ENCODE data around the gene FURIN.
"Not testable (repeated sequence)": the region's sequence is repeated elsewhere in the genome, so short reads cannot be mapped to it uniquely, and the experiment has no call there.

Gene FURIN

DNA sequence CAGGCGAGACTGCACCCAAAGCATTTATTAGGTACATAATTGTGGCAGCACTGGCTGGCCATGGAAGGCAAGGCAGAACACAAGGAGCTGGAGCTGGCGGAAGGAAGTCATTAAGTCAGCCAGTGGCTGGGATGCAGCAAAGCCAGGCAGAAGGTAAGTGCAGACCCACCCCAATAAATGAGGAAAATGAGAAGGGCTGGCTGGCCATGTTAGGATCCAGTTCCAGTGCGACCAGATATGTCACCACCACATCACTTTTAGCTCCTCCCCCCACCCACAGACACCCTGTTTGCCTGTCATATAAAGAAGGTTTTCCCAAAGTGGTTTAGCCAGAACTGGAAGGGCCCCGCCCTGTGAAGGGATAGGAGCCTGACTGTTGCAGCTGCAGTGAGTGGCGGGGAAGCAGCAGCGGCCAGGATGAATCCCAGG lies at the start of gene FURIN:
Gene FURIN, plus strand, starts transcription at position 328 of the 429 bp plus-strand sequence. CDS start 7,153 bp downstream, outside the sequence.
- TF ChIP-seq, protein P1, sequence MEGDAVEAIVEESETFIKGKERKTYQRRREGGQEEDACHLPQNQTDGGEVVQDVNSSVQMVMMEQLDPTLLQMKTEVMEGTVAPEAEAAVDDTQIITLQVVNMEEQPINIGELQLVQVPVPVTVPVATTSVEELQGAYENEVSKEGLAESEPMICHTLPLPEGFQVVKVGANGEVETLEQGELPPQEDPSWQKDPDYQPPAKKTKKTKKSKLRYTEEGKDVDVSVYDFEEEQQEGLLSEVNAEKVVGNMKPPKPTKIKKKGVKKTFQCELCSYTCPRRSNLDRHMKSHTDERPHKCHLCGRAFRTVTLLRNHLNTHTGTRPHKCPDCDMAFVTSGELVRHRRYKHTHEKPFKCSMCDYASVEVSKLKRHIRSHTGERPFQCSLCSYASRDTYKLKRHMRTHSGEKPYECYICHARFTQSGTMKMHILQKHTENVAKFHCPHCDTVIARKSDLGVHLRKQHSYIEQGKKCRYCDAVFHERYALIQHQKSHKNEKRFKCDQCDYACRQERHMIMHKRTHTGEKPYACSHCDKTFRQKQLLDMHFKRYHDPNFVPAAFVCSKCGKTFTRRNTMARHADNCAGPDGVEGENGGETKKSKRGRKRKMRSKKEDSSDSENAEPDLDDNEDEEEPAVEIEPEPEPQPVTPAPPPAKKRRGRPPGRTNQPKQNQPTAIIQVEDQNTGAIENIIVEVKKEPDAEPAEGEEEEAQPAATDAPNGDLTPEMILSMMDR (IDR thresholded peaks at IDR 0.05; ENCODE audit: low read depth, low read length) = no peak
- no peak within 1 kb of the TSS for H3K4me3 ChIP-seq (ENCODE audit: low read depth, low read length)

DNA sequence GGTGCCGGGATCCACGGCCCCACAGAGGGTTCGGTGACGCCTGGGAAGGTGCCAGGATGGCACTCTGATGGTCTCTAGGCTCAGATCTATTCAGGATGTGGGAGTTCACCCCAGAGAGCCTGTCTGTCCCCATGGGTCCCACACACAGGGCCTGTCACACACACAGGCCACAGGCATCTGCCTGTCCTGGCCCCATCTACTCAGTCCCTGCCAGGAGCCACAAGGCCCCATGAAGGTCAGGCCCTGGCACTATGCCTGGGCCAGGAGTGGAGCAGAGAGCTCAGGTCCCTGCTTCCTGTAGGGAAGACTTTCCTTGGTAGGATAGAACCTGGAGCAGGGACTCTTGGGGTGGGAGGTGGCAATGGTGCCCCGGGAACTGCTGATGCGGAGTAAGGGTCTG lies 49.0 kb upstream of the FURIN start:
- no peak overlapping the region for H3K4me3 ChIP-seq (ENCODE audit: low read depth, low read length)
- TF ChIP-seq, protein P1 (IDR thresholded peaks at IDR 0.05; ENCODE audit: low read depth, low read length) = no peak

DNA sequence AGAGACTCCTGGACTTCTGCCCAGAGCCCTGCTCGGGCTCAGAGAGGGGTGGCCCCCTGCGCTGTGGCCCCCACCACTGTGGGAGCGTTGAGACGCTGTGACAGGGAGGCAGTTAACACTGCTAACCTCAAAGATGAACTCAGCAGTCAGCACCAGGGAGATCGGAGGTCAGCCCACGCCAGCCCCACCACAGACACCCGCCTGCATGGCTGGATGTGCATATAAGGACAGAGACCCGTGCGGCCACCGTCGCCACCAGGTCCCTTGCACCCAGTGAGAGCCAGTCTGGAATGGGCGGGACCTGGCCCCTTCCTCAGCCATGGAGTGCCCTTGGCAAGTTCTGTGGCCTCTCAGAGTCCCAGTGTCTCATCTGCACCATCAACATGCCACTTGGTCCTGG lies 48.5 kb upstream of the FURIN start:
- TF ChIP-seq, protein P1 (IDR thresholded peaks at IDR 0.05; ENCODE audit: low read depth, low read length) = no peak
- no peak overlapping the region for H3K4me3 ChIP-seq (ENCODE audit: low read depth, low read length)

DNA sequence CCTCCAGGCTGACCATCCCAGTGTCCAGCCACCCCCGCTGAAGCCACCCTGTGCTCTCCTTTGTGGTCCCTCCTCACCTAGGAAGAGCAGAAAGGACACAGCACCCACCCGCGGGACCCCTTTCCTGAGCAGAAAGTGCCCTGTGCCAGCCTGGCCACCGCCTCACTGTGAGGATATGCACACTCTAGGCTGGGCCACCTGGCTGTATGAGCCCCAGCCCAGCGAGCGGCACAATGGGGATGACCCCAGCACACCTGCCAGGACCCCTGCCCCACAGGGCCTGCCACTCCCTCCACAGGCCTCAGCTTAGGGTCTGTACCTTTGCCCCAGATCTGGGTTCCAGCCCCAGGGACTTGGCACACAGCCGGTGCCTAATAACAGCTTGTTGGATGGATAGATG lies 47.9 kb upstream of the FURIN start:
- H3K4me3 ChIP-seq (ENCODE audit: low read depth, low read length) = no peak overlapping the region
- TF ChIP-seq, protein P1 (IDR thresholded peaks at IDR 0.05; ENCODE audit: low read depth, low read length) = no peak

DNA sequence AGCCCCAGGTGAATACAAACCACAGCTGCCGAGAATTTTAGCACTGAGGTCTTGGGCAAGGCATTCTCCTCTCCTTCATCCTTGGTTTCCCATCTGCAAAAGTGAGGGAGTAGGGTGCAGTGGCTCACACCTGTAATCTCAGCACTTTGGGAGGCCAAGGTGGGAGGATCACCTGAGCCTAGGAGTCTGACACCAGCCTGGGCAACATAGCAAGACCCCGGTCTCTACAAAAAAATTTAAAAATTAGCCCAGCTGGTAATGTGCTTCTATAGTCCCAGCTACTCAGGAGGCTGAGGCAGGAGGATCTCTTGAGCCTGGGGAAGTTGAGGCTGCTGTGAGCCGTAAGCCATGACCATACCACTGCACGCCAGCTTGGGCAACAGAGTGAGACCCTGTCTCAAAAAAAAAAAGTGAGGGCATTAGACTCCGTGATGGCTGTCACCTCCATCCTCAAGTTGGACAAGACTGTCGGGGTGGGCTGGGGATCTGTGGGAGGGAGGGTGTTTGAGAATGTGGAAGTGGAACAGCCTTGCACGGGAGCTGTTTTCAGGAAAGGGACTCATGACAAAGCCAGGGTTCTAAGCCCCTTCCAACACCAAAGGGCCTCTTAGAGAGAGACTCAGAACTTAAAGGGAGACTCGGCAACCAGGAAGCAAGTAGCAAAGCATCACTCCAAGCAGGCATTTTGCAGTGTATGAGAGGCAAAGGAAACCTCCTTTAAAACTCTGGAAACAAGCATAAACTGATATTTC lies 46.0 kb upstream of the FURIN start:
- H3K4me3 ChIP-seq (ENCODE audit: low read depth, low read length) = no peak overlapping the region
- TF ChIP-seq, protein P1 (IDR thresholded peaks at IDR 0.05; ENCODE audit: low read depth, low read length) = no peak

DNA sequence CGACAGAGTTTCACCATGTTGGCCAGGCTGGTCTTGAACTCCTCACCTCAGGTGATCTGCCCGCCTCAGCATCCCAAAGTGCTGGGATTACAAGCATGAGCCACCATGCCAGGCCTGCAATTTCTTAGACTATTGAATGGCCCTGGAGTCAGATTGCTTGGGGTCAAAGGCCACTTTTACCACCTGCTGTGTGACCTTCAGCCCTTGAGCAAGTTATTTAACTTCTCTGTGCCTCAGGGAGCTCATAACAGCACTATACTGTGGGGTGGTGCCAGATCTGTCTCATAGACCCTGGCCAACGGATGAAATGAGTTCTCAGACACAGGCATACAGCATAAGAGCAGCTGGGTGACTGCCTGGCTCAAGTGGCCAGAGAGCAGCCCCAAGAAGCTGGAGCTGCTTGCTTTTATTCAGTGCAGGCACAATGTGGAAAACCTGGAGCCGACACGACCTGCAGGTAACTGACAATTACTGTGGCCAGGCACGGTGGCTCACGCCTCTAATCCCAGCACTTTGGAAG lies 44.9 kb upstream of the FURIN start:
- TF ChIP-seq, protein P1 (IDR thresholded peaks at IDR 0.05; ENCODE audit: low read depth, low read length) = no peak
- H3K4me3 ChIP-seq (ENCODE audit: low read depth, low read length) = no peak overlapping the region

DNA sequence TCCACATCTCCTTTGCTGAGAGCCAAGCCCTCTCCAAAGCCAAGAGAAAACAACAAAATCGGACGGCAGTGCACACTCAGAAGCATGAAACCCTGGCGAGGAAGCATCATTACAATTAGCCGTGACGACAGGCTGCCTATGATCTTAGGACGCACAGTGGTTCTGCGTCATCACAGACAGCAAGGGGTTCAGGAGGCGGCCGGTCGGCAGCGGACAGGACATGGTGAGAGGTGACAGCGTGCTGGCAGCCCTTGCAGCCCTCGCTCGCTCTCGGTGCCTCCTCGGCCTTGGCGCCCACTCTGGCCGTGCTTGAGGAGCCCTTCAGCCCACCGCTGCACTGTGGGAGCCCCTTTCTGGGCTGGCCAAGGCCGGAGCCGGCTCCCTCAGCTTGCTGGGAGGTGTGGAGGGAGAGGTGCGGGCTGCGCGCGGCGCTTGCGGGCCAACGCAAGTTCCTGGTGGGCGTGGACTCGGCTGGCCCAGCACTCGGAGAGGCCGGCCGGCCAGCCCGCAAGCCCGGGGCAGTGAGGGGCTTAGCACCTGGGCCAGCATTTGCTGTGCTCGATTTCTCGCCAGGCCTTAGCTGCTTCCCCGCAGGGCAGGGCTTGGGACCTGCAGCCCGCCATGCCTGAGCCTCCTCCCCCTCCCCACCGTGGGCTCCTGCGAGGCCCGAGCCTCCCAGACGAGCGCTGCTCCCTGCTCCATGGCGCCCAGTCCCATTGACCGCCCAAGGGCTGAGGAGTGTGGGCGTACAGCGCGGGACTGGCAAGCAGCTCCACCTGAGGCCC lies 43.1 kb upstream of the FURIN start:
- not testable (repeated sequence) for H3K4me3 ChIP-seq (ENCODE audit: low read depth, low read length)

DNA sequence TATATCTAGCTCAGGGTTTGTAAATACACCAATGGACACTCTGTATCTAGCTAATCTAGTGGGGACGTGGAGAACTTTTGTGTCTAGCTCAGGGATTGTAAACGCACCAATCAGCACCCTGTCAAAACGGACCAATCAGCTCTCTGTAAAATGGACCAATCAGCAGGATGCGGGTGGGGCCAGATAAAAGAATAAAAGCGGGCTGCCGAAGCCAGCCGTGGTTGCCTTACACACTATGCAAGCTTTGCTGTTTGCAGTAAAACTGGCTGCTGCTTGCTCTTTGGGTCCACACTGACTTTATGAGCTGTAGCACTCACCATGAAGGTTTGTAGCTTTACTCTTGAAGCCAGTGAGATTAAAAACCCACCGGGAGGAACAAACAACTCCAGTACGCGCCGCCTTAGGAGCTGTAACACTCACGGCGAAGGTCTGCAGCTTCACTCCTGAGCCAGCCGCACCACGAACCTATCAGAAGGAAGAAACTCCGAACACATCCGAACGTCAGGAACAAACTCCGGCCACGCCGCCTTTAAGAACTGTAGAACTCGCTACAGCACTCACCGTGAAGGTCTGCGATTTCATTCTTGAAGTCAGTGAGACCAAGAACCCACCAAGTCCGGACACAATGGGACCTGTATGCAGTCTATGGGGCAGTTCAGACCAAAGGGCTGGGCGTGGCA lies 42.0 kb upstream of the FURIN start:
- H3K4me3 ChIP-seq (ENCODE audit: low read depth, low read length) = not testable (repeated sequence)

Data from WI38 (cell line).